ENCODE results near the gene PKD2. TPM values are rescaled to one million over a fixed set of nuclear protein-coding genes. Genes with fewer than 3 reads are reported as not detected.

PKD2 gene
- total RNA-seq, 1 donor from 2014 or later: 40.4 TPM

DNA sequence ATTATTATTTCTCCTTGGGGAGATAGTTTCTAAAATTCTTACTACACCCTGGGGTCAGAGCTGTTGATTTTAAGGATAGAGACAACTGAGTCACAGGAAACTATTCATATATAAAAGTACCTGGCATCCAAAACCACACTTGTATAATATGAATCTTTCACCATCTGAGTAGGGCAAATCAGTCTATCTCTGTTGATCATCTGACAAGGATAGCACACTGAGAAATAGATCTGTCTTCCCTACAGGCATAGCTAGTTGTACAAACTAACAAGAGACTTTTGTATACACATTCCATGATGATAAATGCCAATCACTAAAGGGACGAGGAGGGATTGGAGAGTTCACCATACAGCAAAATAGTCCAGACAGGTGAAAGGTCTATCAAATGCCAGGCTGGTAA, 30.0 kb downstream of the PKD2 start:
- H3K9me3 Mint-ChIP-seq: no peaks in the 10 kb centered on the region
- H3K9me3 ChIP-seq (ENCODE audit: low read depth): no peaks in the 10 kb centered on the region
- no peak overlapping the region for H3K27ac ChIP-seq
- H3K36me3 Mint-ChIP-seq: peaks cover 37% of the 10 kb centered on the region
- H3K36me3 ChIP-seq: peaks cover 15% of the 10 kb centered on the region
- no peak for DNase-seq (ENCODE audit: low spot score)
- no peak overlapping the region for H3K9ac ChIP-seq
- H2AFZ ChIP-seq (replicated peaks): no peak overlapping the region
- H3F3A ChIP-seq (ENCODE audit: low read depth): no peaks in the 10 kb centered on the region
- H3K4me3 ChIP-seq: no peak overlapping the region
- H3K27me3 Mint-ChIP-seq (ENCODE audit: insufficient read depth, low read depth): peaks cover 2% of the 10 kb centered on the region
- no peak overlapping the region for H3K4me2 ChIP-seq
- H3K27ac Mint-ChIP-seq: no peak overlapping the region
- no peak for TF ChIP-seq EZH2 (IDR thresholded peaks at IDR 0.05)
- TF ChIP-seq EZH2phosphoT487 (IDR thresholded peaks at IDR 0.05): no peak
- TF ChIP-seq, protein P1, sequence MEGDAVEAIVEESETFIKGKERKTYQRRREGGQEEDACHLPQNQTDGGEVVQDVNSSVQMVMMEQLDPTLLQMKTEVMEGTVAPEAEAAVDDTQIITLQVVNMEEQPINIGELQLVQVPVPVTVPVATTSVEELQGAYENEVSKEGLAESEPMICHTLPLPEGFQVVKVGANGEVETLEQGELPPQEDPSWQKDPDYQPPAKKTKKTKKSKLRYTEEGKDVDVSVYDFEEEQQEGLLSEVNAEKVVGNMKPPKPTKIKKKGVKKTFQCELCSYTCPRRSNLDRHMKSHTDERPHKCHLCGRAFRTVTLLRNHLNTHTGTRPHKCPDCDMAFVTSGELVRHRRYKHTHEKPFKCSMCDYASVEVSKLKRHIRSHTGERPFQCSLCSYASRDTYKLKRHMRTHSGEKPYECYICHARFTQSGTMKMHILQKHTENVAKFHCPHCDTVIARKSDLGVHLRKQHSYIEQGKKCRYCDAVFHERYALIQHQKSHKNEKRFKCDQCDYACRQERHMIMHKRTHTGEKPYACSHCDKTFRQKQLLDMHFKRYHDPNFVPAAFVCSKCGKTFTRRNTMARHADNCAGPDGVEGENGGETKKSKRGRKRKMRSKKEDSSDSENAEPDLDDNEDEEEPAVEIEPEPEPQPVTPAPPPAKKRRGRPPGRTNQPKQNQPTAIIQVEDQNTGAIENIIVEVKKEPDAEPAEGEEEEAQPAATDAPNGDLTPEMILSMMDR (IDR thresholded peaks at IDR 0.05): no peak
- no peaks in the 10 kb centered on the region for H4K20me1 ChIP-seq (ENCODE audit: low read depth)
- H3K79me2 ChIP-seq (ENCODE audit: low read depth): no peaks in the 10 kb centered on the region
- no peak overlapping the region for H3K4me3 Mint-ChIP-seq
- no peaks in the 10 kb centered on the region for H3K27me3 ChIP-seq
- H3K4me1 Mint-ChIP-seq: no peaks in the 10 kb centered on the region
- H3K4me1 ChIP-seq: no peaks in the 10 kb centered on the region

DNA sequence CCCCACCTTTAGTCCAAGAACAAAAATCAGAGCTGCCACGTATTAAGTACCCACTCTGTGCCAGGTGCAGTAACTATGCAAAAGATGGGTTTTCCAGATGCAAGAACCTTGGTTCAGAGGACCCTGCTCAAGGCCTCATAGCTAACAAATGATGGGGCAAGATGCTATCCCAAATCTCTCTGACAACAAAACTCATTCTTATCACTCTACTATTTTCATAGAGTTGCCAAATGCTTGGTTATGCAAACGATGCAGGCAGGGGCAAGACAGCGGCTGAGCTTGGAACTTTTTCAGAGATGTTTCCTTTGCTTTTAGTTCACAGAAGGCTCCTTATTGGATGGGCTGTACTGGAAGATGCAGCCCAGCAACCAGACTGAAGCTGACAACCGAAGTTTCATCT, 30.5 kb downstream of the PKD2 start:
- H3K27ac Mint-ChIP-seq: no peak overlapping the region
- Histone ChIP-seq H3K9me3 (ENCODE audit: low read depth) (no peaks in the 10 kb centered on the region), H4K20me1 (ENCODE audit: low read depth) (no peaks in the 10 kb centered on the region), H3F3A (ENCODE audit: low read depth) (no peaks in the 10 kb centered on the region), H3K4me3 (no peak overlapping the region), H2AFZ (replicated peaks) (no peak overlapping the region), H3K27ac (no peak overlapping the region), H3K4me2 (no peak overlapping the region), H3K79me2 (ENCODE audit: low read depth) (no peaks in the 10 kb centered on the region), H3K4me1 (no peaks in the 10 kb centered on the region), H3K36me3 (peaks cover 15% of the 10 kb centered on the region), H3K9ac (no peak overlapping the region), H3K27me3 (no peaks in the 10 kb centered on the region)
- DNase-seq (ENCODE audit: low spot score): no peak
- TF ChIP-seq, protein P1 (IDR thresholded peaks at IDR 0.05): no peak
- no peak for TF ChIP-seq EZH2phosphoT487 (IDR thresholded peaks at IDR 0.05)
- TF ChIP-seq EZH2 (IDR thresholded peaks at IDR 0.05): no peak
- H3K9me3 Mint-ChIP-seq: no peaks in the 10 kb centered on the region
- H3K4me3 Mint-ChIP-seq: no peak overlapping the region
- H3K4me1 Mint-ChIP-seq: no peaks in the 10 kb centered on the region
- H3K36me3 Mint-ChIP-seq: peaks cover 39% of the 10 kb centered on the region
- H3K27me3 Mint-ChIP-seq (ENCODE audit: insufficient read depth, low read depth): peaks cover 2% of the 10 kb centered on the region

DNA sequence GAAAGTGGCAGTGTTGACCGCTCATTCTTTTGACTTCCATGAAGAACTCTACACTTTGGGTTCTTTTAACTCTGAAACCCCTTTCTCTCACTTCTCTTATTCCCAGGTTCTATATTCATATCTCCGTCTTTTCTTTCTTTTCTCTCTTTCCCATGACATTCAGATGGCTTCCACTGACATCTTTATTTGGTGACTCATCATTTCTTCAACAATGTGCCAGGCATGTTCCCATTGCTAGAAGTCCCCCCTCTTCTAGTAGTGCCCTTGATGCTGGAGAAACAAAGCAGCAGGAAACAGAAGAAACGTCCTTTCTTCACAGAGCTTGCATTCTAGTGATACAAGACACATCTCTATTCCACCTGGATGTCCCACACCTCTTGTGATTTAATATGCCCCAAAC, 33.3 kb downstream of the PKD2 start:
- H2AFZ ChIP-seq (replicated peaks): no peak overlapping the region
- H3K27ac ChIP-seq: no peak overlapping the region
- no peaks in the 10 kb centered on the region for H3K9me3 ChIP-seq (ENCODE audit: low read depth)
- no peaks in the 10 kb centered on the region for H3K27me3 Mint-ChIP-seq (ENCODE audit: insufficient read depth, low read depth)
- H4K20me1 ChIP-seq (ENCODE audit: low read depth): no peaks in the 10 kb centered on the region
- H3K4me3 ChIP-seq: no peak overlapping the region
- DNase-seq (ENCODE audit: low spot score): no peak
- no peak for TF ChIP-seq EZH2phosphoT487 (IDR thresholded peaks at IDR 0.05)
- TF ChIP-seq, protein P1 (IDR thresholded peaks at IDR 0.05): no peak
- no peak for TF ChIP-seq EZH2 (IDR thresholded peaks at IDR 0.05)
- no peaks in the 10 kb centered on the region for H3K4me1 ChIP-seq
- no peaks in the 10 kb centered on the region for H3K79me2 ChIP-seq (ENCODE audit: low read depth)
- no peak overlapping the region for H3K4me3 Mint-ChIP-seq
- no peaks in the 10 kb centered on the region for H3K4me1 Mint-ChIP-seq
- H3K36me3 ChIP-seq: peaks cover 15% of the 10 kb centered on the region
- H3K27ac Mint-ChIP-seq: no peak overlapping the region
- no peaks in the 10 kb centered on the region for H3F3A ChIP-seq (ENCODE audit: low read depth)
- H3K9me3 Mint-ChIP-seq: no peaks in the 10 kb centered on the region
- H3K9ac ChIP-seq: no peak overlapping the region
- peaks cover 30% of the 10 kb centered on the region for H3K36me3 Mint-ChIP-seq
- H3K27me3 ChIP-seq: no peaks in the 10 kb centered on the region
- H3K4me2 ChIP-seq: no peak overlapping the region

All from neural progenitor cell (in vitro differentiated cells).